Measurements from ENCODE around the gene INSYN1.

GRCh38 chr15:73751899-73752805 lies 999 bp downstream of the INSYN1 start:
- no peak for TF ChIP-seq POLR2A (IDR thresholded peaks at IDR 0.05; ENCODE audit: low read length)
- no peak for TF ChIP-seq GATA1 (IDR thresholded peaks at IDR 0.05; ENCODE audit: low read depth, low read length)
